Measurements from ENCODE around the gene RAD51B.

The RAD51B gene

GRCh38 chr14:68426661-68427549, 607.3 kb downstream of the RAD51B start:
- no peak for TF ChIP-seq CTCF (IDR thresholded peaks at IDR 0.05)

GRCh38 chr14:68427550-68427890, 607.9 kb downstream of the RAD51B start:
- TF ChIP-seq CTCF (IDR thresholded peaks at IDR 0.05) = no peak

- no peak for TF ChIP-seq CTCF (IDR thresholded peaks at IDR 0.05)
Measured at GRCh38 chr14:68439676-68440075, 620.1 kb downstream of the RAD51B start.

- no peak for TF ChIP-seq CTCF (IDR thresholded peaks at IDR 0.05)
Measured at GRCh38 chr14:68440820-68441219, 621.2 kb downstream of the RAD51B start.

GRCh38 chr14:68441542-68441941, 622.0 kb downstream of the RAD51B start:
- TF ChIP-seq CTCF (IDR thresholded peaks at IDR 0.05) = no peak

GRCh38 chr14:68442828-68443629, 623.5 kb downstream of the RAD51B start:
- no peak for TF ChIP-seq CTCF (IDR thresholded peaks at IDR 0.05)

DNA sequence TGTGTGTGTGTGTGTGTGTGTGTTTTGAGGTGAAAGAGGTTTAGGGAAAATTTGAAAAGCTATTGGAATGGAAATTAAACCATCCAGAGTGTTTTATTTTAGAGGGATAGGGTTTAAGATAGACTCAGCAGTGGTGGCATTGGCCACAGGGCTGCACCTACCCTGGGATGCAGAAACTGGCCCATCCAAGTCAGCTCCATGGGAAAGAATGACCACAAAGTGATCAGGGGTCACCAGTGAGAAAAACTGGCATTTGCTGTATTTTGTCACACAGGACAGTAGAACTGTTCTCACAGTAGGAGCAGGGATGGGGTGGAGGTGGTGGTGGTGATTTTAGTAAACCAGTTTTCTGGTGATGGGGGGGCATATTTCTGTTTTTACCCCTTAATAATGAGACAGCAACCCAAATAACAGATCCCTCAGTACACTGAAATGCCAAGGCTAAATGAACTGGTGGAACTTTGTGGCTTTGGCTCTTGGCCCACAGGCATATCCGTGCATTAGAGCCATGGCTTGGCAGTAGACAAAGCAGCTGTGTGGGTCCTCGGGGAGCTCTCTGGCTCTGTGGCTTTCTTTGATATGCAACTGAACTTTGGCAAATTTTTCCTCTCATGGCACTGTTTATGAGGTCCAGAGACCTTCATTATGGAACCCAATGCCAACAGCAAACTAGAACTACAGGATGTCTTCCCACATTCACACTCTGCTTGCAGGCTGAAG, 625.0 kb downstream of the RAD51B start:
- no peak for TF ChIP-seq CTCF (IDR thresholded peaks at IDR 0.05)
